ENCODE data around the gene MMP1. TPM values are rescaled to one million over a fixed set of nuclear protein-coding genes. Genes with fewer than 3 reads are reported as not detected.
A peak's percentile ranks its signal among the peaks of the same experiment; 100 is the strongest.
"Not testable (repeated sequence)": the region's sequence is repeated elsewhere in the genome, so short reads cannot be mapped to it uniquely, and the experiment has no call there.

MMP1 gene
- polyA plus RNA-seq, 1 donor (not counting 4 experiments of a cell fraction or from before 2014, with no cell fraction given): 81.5 TPM

DNA sequence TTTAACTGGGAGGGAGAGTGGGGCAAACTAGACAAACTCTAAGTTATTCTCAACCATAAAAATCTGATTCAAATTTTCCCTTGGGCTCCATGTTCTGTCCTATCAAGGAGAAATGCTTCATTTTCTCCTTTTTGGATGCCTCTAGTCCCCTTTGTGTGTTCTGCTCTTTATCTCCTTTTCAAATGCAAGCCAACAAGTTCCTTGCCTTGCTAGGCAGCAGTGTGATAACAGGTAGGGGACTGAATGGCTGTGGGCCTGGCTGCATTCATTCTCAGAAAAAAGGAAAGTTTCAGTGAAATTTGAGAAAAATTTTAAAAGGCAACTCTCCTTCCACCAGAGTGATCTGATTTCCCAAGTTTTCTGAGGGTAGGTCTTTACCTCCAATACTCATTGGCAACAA lies 46.3 kb downstream of the MMP1 start:
- H3K4me1 ChIP-seq (ENCODE audit: control insufficient read depth, extremely low read depth, insufficient read depth, low read length): peaks cover 9% of the 10 kb centered on the region
- no peak overlapping the region for H3K4me3 ChIP-seq (ENCODE audit: control insufficient read depth in 2 of 3, extremely low read depth in 1 of 3, insufficient read depth in 2 of 3, low read depth in 1 of 3, low read length in 3 of 3)
- H3K27me3 ChIP-seq (ENCODE audit: control insufficient read depth, extremely low read depth, insufficient read depth, low read length): no peaks in the 10 kb centered on the region
- H3K36me3 ChIP-seq (ENCODE audit: control insufficient read depth in 2 of 2, extremely low read depth in 1 of 2, insufficient read depth in 2 of 2, low read length in 2 of 2): no peaks in the 10 kb centered on the region
- H3K9me3 ChIP-seq (ENCODE audit: control insufficient read depth, low read depth, low read length): no peaks in the 10 kb centered on the region
- no peaks in the 10 kb centered on the region for H4K20me1 ChIP-seq (ENCODE audit: control insufficient read depth, extremely low read depth, insufficient read depth, low read length)
- H3K9ac ChIP-seq (ENCODE audit: control insufficient read depth, extremely low read depth, insufficient read depth, low read length): no peak overlapping the region
- H2AFZ ChIP-seq (ENCODE audit: control insufficient read depth, low read length): no peak overlapping the region
- no peak overlapping the region for H3K4me2 ChIP-seq (ENCODE audit: control insufficient read depth, extremely low read depth, insufficient read depth, low read depth, low read length)
- no peaks in the 10 kb centered on the region for H3K79me2 ChIP-seq (ENCODE audit: control insufficient read depth, insufficient read depth, low read length)
- TF ChIP-seq CTCF (optimal IDR thresholded peaks at IDR 0.05 in 1 of 3, IDR thresholded peaks at IDR 0.05 in 1 of 3, conservative IDR thresholded peaks at IDR 0.05 in 1 of 3; ENCODE audit: extremely low read depth in 1 of 3, insufficient read depth in 2 of 3, low read length in 3 of 3) (no peak), EZH2 (IDR thresholded peaks at IDR 0.05; ENCODE audit: low read length) (no peak)
- no peak for DNase-seq (ENCODE audit: low read depth, low spot score)
- no peak overlapping the region for H3K27ac ChIP-seq (ENCODE audit: control insufficient read depth, insufficient read depth, low read length)
- no peak for FAIRE-seq
- dilution Hi-C loops (cut with MboI; ENCODE audit: extremely low pct_ligation_motif_present, low sequenced_read_pairs): no loop called here
- H3K9me1 ChIP-seq (ENCODE audit: control insufficient read depth, extremely low read depth, insufficient read depth, low read length): no peaks in the 10 kb centered on the region

DNA sequence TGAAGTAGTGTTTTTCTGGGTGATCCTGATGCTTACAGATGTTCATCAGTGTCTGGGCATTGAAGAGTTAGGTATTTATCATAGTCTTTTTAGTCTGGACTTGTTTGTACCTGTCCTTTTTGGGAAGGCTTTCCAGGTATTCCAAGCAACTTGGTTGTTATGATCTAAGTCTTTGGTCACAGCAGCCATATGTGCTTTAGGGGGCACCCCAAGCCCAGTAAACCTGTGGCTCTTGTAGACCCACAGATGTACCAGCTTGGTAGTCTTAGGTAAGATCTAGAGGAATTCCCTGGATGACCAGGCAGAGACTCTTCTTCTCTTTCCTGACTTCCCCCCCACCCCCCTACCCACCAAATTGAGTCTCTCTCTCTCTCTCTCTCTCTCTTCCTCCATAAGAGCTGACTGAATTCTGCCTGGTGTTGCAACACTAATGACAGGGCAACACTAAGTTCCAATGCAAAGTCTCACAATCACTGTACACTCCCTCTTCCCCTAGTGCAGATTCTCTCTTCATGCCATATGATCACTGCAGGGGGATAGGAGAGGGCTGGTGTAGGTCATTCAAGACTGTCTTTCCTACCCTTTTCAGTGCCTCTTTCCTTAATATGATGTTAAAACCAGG lies 48.7 kb downstream of the MMP1 start:
- peak overlapping the region; percentile 30 for H3K4me2 ChIP-seq (ENCODE audit: control insufficient read depth, extremely low read depth, insufficient read depth, low read depth, low read length)
- H2AFZ ChIP-seq (ENCODE audit: control insufficient read depth, low read length): peak overlapping the region; percentile 31

GRCh38 chr11:102746746-102747578 lies 51.0 kb downstream of the MMP1 start:
- FAIRE-seq; H3K27ac ChIP-seq (ENCODE audit: control insufficient read depth, insufficient read depth, low read length); H3K4me2 ChIP-seq (ENCODE audit: control insufficient read depth, extremely low read depth, insufficient read depth, low read depth, low read length); H3K9me3 ChIP-seq (ENCODE audit: control insufficient read depth, low read depth, low read length); H3K4me3 ChIP-seq (ENCODE audit: control insufficient read depth in 2 of 3, extremely low read depth in 1 of 3, insufficient read depth in 2 of 3, low read depth in 1 of 3, low read length in 3 of 3); H4K20me1 ChIP-seq (ENCODE audit: control insufficient read depth, extremely low read depth, insufficient read depth, low read length); H3K36me3 ChIP-seq (ENCODE audit: control insufficient read depth in 2 of 2, extremely low read depth in 1 of 2, insufficient read depth in 2 of 2, low read length in 2 of 2); DNase-seq (ENCODE audit: low read depth, low spot score); H3K79me2 ChIP-seq (ENCODE audit: control insufficient read depth, insufficient read depth, low read length); dilution Hi-C loops (cut with MboI; ENCODE audit: extremely low pct_ligation_motif_present, low sequenced_read_pairs); H3K9ac ChIP-seq (ENCODE audit: control insufficient read depth, extremely low read depth, insufficient read depth, low read length); H3K4me1 ChIP-seq (ENCODE audit: control insufficient read depth, extremely low read depth, insufficient read depth, low read length); H3K9me1 ChIP-seq (ENCODE audit: control insufficient read depth, extremely low read depth, insufficient read depth, low read length); H3K27me3 ChIP-seq (ENCODE audit: control insufficient read depth, extremely low read depth, insufficient read depth, low read length); H2AFZ ChIP-seq (ENCODE audit: control insufficient read depth, low read length): not testable (repeated sequence)

More for the DNA sequence above, 48.7 kb downstream of the MMP1 start:
- no peaks in the 10 kb centered on the region for H4K20me1 ChIP-seq (ENCODE audit: control insufficient read depth, extremely low read depth, insufficient read depth, low read length)
- H3K9ac ChIP-seq (ENCODE audit: control insufficient read depth, extremely low read depth, insufficient read depth, low read length): no peak overlapping the region
- no peaks in the 10 kb centered on the region for H3K9me1 ChIP-seq (ENCODE audit: control insufficient read depth, extremely low read depth, insufficient read depth, low read length)
- FAIRE-seq: peak; percentile 92
- dilution Hi-C loops (cut with MboI; ENCODE audit: extremely low pct_ligation_motif_present, low sequenced_read_pairs): no loop called here
- DNase-seq (ENCODE audit: low read depth, low spot score): no peak
- no peak overlapping the region for H3K27ac ChIP-seq (ENCODE audit: control insufficient read depth, insufficient read depth, low read length)
- TF ChIP-seq EZH2 (IDR thresholded peaks at IDR 0.05; ENCODE audit: low read length): no peak
- peak in 1 of 3 experiments; percentile 53 for TF ChIP-seq CTCF (optimal IDR thresholded peaks at IDR 0.05 in 1 of 3, IDR thresholded peaks at IDR 0.05 in 1 of 3, conservative IDR thresholded peaks at IDR 0.05 in 1 of 3; ENCODE audit: extremely low read depth in 1 of 3, insufficient read depth in 2 of 3, low read length in 3 of 3)
- H3K79me2 ChIP-seq (ENCODE audit: control insufficient read depth, insufficient read depth, low read length): no peaks in the 10 kb centered on the region
- H3K36me3 ChIP-seq (ENCODE audit: control insufficient read depth in 2 of 2, extremely low read depth in 1 of 2, insufficient read depth in 2 of 2, low read length in 2 of 2): no peaks in the 10 kb centered on the region
- no peaks in the 10 kb centered on the region for H3K27me3 ChIP-seq (ENCODE audit: control insufficient read depth, extremely low read depth, insufficient read depth, low read length)
- no peaks in the 10 kb centered on the region for H3K9me3 ChIP-seq (ENCODE audit: control insufficient read depth, low read depth, low read length)
- H3K4me3 ChIP-seq (ENCODE audit: control insufficient read depth in 2 of 3, extremely low read depth in 1 of 3, insufficient read depth in 2 of 3, low read depth in 1 of 3, low read length in 3 of 3): no peak overlapping the region
- peaks cover 9% of the 10 kb centered on the region for H3K4me1 ChIP-seq (ENCODE audit: control insufficient read depth, extremely low read depth, insufficient read depth, low read length)

Data from keratinocyte (primary cell).